ENCODE data around the gene LRRC1.

Gene LRRC1

DNA sequence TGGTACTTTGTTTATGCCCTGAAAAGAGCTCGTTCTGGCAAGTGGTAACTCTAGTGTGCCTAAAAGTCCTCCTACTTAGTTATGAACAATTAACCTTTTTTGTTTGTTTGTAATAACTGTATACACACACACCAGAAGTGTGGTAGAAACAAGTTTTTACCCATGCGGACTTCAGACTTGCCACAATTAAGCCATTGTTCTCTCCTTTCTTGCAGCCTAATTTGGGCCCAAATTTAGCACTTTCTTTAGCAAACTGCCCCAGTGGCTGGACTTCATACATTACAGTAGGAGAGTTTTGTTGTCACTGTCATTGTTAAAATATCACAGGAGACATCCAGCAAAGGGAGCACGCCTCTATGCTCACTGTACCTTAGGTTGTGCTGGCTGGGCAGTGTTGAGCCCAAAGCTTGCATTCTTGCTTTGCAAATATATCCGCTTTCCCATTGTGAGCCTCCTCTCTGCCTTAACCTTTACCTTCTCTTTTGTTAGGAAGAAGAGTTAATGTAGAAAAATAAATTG, 53.0 kb downstream of the LRRC1 start:
- DNase-seq (ENCODE audit: low spot score), result no peak

DNA sequence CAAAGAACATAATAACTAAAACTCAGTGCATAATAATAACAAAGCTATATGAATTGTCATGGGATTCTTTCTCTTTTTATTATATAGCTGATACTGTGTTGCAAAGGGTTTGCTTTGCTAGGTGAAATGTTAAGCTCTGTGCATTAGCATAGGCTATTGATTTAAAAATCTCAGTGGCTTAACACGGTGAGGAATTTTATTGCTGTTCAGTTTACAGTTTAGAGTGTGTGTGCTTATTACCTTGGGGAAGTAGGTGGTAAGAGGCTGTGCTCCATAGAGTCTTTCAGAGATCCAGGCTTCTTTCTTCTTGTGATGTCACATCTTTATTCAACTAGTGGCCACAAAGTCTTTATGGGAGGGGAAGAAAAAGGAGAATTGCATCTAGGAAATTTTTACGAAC, 55.7 kb downstream of the LRRC1 start:
- no peak for DNase-seq (ENCODE audit: low spot score)

DNA sequence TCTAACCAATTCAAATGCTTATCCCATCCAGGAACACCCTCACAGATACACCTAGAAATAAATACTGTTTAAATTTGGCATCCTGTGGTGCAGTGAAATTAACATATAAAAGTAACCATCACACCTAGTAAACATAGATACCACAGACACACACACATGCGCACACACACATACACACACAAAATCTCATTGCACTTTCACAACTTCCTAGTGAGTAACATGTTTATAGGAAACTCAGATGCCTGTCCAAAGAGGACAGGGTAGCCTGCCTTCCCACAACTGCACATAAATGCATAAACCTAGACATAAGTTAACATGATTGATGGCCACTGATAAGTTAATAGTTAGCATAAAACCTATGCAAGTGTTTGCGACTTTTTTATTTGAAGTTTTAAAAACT, 56.8 kb downstream of the LRRC1 start:
- no peak for DNase-seq (ENCODE audit: low spot score)

DNA sequence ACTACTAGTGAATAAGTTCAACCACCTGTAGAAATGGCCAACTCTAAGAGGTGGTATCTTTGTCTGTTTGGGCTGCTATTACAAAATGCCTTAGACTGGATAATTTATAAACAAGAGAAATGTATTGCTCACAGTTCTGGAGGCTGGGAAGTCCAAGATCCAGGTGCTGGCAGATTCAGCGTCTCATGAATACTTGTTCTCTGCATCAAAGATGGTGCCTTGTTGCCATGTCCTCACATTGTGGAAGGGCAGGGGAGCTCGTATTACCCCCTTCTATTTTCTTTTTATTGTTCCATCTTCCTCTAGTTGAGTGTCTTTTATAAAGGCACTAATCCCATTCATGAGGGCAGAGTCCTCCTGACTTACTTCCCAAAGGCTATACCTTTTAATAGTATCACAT, 58.0 kb downstream of the LRRC1 start:
- DNase-seq (ENCODE audit: low spot score), result no peak

DNA sequence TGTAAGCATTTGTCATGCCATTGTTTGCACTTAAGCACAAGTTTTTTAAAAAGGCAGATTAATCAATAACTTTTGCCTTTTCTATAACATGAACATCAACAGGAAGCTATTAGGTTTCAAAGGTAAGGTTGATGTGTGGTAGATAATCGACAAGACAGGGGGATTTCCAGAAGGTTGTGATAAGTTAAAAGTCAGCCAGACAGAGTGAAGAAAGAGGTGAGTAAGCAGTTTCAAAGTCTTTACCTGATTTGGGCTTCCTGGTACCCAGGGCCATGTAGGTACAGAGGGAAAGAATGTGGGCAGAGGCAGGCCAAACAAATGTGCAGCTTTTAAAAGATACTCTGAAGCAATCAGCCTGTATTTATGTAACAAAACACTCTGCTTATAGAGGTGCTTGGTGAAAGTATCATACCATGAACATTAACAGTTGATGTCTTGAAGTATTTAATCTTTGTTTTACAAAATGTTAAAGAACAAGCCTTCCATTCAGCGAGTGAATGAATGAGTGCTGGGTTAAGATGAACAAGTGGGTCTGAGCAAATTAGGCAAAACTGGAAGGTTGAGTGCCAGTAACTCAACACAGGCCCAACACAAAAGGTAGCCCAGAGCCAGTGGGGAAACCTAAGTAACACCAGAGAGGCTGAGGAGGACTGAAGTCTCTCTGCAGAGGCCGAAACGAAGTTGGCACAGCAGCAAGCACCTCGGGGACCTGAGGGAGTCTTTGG, 60.2 kb downstream of the LRRC1 start:
- DNase-seq (ENCODE audit: low spot score), result no peak

DNA sequence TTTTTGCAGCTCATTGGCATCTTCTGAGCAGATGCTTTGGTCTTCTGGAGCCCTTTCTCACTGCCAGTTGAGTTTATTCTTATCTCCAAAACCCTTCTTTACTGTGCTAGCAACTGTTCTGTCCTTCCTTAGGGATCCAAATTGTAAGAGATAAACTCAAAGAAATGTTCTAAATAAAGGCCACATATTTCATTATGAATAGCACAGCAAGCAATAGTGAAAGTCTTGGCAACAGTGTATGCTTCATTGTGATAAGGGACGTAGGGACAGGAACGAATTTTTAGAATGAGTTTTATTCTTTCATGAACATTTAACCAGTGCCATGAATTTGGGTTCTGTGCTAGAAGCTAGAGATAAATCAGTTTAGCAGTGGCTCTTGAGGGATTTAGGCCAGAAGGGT, 61.1 kb downstream of the LRRC1 start:
- DNase-seq (ENCODE audit: low spot score), result no peak

DNA sequence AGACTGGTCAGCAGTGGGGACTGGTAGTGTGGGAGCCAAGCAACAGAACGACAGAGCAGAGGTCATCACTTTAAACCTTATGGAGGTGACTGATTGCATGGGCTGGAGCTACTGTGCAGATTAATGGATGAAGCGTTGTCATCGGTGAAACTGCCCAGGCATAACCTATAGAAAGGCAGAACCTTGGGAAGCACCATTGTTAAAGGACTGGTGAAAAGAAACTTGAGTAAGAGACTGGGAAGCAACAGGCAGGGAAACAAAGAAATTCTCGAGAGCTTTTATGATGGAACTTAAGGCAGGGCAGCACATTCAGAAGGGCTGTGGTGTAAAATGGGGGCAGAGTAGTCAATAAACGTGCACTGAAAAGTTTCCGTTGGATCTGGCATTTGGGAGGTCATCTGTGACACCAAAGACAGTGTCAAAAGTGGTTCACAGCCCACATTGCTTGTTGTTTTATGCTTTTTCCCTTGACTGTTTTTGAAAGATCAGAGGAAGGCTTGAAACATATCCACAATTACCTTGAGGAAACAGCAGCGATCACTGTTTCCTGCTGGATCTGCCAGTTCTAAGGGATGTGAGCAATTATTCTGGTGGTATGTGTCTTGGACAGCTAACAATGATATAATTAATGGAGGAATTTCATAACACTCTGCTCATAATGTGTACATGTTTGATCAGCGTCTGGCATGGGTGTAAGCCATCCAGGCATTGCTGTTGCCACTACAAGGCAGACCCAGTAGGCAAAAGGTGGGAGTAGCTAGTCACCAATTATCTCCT, 62.7 kb downstream of the LRRC1 start:
- no peak for DNase-seq (ENCODE audit: low spot score)

DNA sequence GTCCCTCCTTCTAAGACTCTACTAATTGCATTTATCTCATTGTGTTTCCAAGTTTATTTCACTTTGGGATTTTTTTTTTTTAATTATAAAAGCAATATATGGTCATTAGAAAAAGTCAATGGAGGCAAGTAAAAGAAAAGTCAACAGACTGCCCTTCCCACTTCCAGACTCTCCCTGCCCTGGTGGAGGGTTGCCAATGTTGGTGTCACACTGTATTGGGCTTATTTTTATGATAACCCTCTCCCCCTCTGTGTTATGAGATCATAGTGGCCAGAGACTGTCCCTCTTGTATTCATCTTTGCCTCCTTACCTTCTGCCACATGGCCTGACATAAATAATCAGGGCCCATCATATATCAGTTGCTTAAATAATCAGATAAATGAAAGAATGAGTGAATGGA, 63.4 kb downstream of the LRRC1 start:
- no peak for DNase-seq (ENCODE audit: low spot score)

DNA sequence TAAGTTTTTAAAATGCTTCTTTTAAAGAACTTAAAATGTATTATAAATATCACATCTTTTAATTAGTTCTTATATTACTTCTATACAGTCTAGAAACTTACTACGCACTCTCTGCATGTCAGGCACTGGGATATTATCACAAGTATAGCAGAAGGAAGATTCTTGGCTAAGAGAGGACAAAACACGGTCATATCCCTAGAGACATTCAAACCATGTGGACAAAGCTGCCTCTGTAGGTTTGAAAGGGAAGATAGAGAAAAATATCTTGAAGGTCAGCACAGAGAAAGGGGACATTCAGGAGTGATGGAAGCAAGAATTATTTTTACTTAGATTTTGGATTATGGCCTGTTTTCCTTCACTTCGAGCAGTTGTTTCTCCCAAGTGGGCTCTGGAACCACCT, 64.1 kb downstream of the LRRC1 start:
- DNase-seq (ENCODE audit: low spot score), result no peak

DNA sequence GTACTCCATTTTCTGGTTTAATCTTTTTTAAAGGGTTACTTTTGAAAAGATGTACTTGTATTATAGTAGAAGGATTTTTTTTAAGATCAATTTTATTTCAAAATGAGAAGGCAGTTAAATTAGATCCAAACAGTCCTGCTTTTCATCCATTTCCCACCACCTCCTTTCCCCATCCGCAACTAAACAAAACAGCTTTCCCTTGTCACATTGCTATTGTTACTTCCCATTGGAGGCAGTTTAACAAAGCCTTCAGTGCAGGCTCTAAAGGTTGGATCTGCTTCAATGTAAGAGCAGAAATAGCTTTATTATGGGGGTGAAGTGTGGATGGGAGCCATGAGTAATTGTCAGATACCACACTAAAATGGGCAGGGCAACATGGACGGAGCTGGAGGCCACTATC, 65.7 kb downstream of the LRRC1 start:
- DNase-seq (ENCODE audit: low spot score), result no peak

DNA sequence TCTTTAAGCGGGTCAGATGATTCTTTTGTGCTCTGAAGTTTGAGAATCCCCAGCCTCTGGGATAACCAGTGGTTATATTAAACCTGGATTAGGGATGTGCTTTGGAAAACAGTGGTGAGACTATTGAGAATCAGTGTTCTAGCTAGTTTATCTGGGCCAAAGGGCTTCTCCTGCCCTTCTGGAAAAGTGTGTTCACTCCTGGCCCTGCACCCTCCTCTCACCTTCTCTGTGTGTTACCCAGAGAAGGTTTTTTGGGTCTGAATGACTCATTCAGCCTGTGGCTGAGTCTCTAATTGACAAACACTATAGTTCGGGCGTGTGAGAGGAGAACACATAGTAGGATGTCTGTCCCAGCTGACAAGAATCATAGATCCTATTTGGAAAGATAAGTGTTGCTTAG, 66.7 kb downstream of the LRRC1 start:
- DNase-seq (ENCODE audit: low spot score), result no peak

DNA sequence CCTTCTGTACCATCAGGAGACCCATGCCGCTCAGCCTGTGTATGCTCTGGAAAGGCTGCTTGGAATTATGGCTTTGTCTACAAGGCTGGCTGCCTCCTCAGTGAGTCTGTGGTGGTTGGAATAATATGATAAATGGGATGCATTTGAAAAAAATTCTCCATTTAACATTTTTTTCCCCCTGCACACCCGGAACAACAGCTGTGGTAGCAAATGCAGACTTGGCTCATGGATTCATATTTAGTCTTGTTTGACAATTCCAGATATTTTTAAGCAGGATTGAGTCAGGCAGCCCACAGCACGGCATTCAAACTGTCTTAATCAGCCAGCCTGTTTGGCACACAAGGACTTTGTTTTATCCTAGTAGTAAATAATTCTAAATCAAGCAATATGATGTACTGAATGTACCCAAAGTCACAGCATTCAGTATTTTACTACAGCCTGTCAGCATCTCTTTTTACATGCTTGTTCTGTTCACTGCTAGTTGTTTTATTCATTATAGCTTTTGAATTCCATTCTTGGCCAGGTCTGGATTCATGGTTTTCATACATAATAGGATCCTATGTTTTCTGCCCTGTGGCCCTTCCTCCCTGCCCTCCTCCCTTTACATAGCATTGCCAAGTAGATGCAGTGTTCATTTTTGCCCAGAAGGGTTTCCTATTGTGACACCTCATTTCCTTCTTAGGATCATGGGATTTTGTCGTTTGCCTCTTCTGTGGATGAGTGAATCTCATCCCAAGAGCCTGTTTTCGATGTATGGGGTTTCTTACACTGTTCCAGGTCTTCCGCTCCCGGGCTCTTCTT, 68.1 kb downstream of the LRRC1 start:
- DNase-seq (ENCODE audit: low spot score), result no peak

DNA sequence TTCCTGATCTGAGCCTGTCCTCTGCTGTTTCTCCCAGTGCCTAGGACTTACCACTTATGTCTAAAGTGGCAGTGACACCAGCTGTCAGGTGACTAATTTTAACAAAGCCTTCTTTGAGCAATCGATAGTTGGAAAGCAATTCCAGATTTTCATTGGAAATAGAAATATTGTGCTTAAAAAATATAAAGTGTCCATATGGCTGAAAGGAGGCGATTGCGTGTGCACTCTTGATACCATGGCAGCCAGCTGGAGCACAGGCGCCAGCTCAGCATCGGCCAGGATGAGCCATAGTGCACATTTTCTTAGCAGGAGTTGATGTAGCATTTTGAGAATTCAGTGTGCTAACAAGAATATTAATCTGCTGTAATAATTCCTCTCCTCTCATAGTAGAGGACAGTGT, 70.0 kb downstream of the LRRC1 start:
- no peak for DNase-seq (ENCODE audit: low spot score)

DNA sequence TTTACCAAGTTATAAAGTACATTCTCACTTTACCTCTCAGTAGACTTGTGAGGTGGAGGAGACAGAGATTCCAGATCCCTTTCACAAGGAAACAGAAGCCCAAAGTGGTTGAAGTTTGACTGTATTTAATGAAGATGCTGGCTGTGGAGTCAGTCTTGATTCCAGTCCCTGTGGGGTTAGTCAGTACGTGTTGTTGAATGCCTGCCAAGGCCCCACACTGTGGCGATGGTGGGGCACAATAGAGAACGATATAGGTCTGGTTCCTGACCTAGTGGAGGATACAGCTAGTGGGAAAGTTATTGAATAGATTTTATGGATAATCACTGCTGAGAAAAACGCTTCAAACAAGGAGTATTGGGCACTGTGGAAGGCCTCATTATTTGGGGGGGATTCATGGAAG, 71.4 kb downstream of the LRRC1 start:
- no peak for DNase-seq (ENCODE audit: low spot score)

DNA sequence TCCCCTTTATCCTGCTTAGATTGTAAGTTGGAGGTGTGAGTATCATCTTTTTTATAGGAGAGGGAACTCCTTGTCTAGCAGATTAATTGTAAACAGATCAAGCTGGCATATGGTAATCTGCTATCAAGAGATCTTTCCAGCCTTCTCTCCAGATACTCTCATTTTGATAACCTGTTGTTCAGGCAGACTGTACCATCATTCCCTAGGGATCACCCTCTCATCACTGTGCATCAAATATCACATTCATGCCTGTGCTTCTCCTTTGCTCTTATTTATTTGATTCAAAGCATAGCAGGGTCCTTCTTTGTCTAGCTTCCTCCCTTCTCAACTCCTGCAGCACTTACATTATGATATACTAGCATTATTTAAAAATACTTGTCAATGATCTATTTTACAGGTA, 73.8 kb downstream of the LRRC1 start:
- peak; percentile 52 for DNase-seq (ENCODE audit: low spot score)

DNA sequence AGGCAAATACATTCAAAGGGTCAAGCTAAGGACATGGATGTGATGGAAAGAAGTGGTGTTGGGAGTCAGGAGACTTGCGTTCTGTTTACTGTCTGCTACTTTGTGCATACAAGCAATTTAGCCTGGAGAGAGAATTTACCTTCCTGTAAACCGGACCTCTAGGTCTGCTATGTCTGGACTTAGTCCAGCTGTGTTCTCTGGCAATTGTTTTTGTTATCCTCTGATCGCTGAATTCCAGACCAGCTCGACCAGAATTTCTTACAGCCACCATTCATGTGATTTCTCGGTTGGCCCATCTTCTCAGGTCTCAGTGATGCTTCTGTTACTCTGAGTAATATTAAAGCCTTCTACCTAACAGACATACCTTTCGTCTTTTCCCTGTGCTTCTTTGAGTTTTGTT, 75.2 kb downstream of the LRRC1 start:
- no peak for DNase-seq (ENCODE audit: low spot score)

DNA sequence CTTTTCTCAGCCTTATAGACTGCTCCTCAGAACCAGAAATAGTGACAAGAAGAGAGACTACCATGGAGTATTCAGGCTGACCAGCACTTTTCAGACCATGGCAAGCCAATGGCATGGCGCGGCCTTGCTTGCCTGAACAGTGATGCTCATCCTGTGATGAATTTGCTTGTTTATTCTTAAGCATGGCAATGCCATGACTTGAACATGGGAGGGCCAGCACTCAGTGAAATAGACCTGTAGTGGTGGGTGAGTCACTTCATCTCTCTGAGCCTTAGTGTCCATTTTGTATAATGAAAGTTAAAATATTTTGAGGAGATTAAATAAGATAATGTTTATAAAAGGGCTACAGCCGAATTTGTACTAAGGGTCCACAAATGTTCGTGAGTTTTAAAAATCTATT, 79.1 kb downstream of the LRRC1 start:
- no peak for DNase-seq (ENCODE audit: low spot score)

DNA sequence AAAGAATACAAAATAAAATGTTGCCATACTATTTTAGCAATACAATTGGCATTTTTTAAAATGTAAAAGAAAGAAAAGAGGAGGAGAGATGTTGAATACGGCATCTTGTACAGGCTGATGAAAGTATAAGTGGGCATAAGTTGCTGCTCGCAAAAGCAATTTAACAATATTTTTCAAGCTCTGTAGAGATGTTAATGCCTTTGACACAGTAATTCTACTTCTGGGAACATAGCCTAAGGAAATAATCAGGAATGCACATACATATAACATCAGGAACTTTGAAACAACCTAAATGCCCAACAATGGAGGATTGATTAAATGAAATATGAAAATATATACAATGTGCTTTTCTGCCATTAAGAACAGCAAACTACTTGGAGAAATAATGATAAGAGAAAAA, 80.2 kb downstream of the LRRC1 start:
- DNase-seq (ENCODE audit: low spot score), result no peak

DNA sequence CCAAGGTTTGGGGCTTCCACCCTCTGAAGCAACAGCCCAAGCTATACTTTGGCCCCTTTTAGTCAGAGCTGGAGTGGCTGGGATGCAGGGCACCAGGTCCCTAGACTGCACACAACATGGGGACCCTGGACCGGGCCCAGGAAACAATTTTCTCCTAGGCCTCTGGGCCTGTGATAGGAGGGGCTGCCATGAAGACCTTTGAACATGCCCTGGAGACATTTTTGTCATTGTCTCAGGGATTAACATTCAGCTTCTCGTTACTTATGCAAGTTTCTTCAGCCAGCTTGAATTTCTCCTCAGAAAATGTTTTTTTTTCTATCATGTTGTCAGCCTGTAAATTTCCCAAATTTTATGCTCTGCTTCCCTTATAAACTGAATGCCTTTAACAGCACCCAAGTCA, 82.3 kb downstream of the LRRC1 start:
- DNase-seq (ENCODE audit: low spot score), result no peak

DNA sequence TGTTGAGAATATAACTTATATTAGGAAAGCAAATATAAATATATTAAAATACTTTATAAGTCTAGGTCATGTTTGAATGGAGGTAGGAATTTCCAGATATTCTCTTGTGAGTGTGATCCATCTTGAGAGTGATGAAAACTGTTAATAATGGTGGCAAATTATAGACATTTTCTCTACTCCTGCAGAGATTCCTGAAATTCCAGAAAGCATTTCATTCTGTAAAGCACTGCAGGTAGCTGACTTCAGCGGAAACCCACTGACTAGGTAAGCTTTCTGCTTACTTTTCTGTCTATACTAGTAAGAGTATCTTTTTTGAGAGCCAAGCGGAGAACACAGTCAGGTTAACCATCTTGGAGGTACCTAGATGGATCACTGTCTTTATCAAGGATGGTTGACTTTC, 84.0 kb downstream of the LRRC1 start:
- no peak for DNase-seq (ENCODE audit: low spot score)

DNA sequence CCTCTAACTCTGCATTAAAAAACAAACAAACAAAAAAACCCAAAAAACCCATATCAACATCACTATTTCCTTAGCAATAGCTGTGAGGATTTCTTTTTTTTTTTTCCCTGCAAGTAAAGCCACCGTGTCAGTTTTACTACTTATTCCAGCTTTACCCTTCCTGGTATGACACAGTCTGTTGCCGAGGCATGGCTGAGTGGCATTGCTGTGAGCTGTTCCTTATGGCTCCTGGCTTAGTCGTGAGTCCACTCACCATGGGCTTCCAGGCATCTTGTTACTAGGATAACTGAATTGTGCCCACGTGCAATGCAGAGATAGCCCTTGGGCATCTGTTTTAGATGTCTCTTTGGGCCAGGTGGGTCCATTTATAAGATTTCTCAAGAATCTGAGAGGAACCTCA, 84.8 kb downstream of the LRRC1 start:
- no peak for DNase-seq (ENCODE audit: low spot score)

DNA sequence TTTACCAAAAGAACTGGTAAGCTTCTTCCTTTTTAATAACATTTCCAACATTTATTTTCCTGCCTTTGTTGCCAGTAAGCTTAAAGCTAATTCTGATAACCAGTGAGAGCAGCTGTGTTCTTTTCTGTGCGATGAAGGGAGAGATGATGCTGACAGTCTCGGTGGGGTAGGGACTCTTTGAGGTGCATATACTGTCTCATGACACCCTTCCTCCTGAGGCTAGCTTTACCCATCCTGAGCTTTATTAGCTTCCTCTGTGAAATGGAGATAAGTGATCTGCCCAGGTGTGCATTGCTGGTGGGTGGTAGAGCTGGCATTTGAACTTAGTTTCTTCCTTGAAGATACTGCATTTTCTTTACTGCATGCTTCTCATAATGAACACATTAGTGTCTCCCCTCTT, 92.5 kb downstream of the LRRC1 start:
- DNase-seq (ENCODE audit: low spot score), result no peak

DNA sequence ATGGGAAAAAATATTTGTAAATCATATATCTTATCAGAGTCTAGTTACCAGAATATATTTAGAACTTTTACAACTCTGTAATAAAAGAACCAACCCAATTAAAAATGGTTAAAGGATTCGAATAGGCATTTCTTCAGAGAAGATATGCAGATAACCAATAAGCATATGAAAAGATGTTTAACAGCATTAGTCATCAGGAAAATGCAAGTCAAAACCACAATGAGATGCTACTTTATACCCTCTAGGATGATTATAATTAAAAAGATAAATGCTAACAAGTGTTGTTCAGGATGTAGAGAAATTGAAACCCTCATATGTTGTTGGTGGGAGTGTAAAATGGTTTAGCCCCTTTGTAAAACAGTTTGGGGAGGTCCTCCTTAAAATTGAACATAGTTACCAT, 94.1 kb downstream of the LRRC1 start:
- DNase-seq (ENCODE audit: low spot score), result no peak

Measured in D341Med (cell line).